Measurements from ENCODE around the gene SLC47A1.

DNA sequence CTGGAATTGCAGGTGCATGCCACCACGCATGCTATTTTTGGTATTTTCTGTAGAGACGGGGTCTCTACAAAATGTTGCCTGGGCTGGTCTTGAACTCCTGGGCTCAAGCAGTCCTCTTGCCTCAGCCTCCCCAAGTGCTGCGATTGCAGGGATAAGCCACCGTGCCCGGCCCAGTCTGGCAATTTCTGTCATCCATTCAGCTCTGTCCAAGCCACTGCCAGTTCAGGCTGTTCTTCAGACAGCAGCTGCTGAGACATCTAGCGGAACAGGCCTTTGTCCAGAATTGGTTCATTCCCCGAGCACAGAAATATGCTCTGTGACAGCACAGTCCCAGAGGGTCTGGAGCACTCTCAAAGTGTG is 5.4 kb downstream of the SLC47A1 start:
- TF ChIP-seq EP300 (IDR thresholded peaks at IDR 0.05) (no peak), POLR2A (IDR thresholded peaks at IDR 0.05) (no peak)
- TF ChIP-seq, protein P1, sequence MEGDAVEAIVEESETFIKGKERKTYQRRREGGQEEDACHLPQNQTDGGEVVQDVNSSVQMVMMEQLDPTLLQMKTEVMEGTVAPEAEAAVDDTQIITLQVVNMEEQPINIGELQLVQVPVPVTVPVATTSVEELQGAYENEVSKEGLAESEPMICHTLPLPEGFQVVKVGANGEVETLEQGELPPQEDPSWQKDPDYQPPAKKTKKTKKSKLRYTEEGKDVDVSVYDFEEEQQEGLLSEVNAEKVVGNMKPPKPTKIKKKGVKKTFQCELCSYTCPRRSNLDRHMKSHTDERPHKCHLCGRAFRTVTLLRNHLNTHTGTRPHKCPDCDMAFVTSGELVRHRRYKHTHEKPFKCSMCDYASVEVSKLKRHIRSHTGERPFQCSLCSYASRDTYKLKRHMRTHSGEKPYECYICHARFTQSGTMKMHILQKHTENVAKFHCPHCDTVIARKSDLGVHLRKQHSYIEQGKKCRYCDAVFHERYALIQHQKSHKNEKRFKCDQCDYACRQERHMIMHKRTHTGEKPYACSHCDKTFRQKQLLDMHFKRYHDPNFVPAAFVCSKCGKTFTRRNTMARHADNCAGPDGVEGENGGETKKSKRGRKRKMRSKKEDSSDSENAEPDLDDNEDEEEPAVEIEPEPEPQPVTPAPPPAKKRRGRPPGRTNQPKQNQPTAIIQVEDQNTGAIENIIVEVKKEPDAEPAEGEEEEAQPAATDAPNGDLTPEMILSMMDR (IDR thresholded peaks at IDR 0.05): no peak

All from gastroesophageal sphincter (tissue), 3 donors.